ENCODE measurements around the gene LMTK2.

Gene LMTK2

DNA sequence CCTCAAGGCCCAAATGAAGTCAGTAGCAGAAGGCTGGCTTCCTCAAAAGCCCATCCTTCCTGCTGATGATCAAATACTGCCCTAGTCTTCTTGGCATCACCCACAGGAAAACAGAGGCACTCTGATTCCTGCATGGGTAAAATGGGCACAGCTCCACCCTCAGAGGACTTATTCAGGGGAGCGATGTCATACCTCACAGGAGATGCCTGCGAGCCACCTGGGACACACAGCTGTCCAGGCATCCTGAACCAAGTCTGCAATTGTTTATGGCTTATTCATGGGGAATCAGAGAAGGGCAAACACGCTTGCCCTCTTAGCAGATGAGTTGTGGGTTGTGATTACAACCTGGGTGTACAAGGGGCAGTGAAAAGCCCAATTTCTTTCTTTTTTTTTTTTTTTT is 22.0 kb upstream of the LMTK2 start:
- H3K4me3 ChIP-seq (ENCODE audit: low read depth, low read length): no peak overlapping the region
- DNase-seq (ENCODE audit: low read depth, low spot score): no peak
- TF ChIP-seq, protein P1, sequence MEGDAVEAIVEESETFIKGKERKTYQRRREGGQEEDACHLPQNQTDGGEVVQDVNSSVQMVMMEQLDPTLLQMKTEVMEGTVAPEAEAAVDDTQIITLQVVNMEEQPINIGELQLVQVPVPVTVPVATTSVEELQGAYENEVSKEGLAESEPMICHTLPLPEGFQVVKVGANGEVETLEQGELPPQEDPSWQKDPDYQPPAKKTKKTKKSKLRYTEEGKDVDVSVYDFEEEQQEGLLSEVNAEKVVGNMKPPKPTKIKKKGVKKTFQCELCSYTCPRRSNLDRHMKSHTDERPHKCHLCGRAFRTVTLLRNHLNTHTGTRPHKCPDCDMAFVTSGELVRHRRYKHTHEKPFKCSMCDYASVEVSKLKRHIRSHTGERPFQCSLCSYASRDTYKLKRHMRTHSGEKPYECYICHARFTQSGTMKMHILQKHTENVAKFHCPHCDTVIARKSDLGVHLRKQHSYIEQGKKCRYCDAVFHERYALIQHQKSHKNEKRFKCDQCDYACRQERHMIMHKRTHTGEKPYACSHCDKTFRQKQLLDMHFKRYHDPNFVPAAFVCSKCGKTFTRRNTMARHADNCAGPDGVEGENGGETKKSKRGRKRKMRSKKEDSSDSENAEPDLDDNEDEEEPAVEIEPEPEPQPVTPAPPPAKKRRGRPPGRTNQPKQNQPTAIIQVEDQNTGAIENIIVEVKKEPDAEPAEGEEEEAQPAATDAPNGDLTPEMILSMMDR (IDR thresholded peaks at IDR 0.05; ENCODE audit: low read depth, low read length): no peak
- in situ Hi-C loops (cut with HindIII; ENCODE audit: low sequenced_read_pairs): no loop called here

DNA sequence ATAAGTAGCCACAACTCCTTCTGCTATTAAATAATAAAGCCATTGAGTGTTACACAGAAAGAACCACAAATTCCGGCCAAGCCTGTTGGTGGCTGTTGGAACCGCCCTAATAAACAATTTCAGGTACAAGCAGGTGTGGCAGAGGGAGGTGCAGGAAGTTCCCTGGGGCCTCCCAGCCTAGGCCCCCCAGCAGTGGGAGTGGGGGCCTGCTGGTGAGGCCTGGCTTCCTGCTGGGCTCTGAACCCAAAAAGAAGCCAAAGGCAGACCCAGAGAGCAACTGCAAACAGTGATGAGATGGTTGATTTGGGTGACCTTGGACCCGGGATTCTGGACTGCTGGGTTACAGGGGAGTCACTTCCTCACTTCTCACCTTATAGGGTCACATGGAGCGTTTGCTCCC is 21.0 kb upstream of the LMTK2 start:
- DNase-seq (ENCODE audit: low read depth, low spot score): no peak
- in situ Hi-C loops (cut with HindIII; ENCODE audit: low sequenced_read_pairs): no loop called here
- TF ChIP-seq, protein P1 (IDR thresholded peaks at IDR 0.05; ENCODE audit: low read depth, low read length): no peak
- no peak overlapping the region for H3K4me3 ChIP-seq (ENCODE audit: low read depth, low read length)

GRCh38 chr7:98086281-98086718 is 20.4 kb upstream of the LMTK2 start:
- DNase-seq (ENCODE audit: low read depth, low spot score): no peak
- TF ChIP-seq, protein P1 (IDR thresholded peaks at IDR 0.05; ENCODE audit: low read depth, low read length): no peak
- in situ Hi-C loops (cut with HindIII; ENCODE audit: low sequenced_read_pairs): no loop called here
- H3K4me3 ChIP-seq (ENCODE audit: low read depth, low read length): no peak overlapping the region

DNA sequence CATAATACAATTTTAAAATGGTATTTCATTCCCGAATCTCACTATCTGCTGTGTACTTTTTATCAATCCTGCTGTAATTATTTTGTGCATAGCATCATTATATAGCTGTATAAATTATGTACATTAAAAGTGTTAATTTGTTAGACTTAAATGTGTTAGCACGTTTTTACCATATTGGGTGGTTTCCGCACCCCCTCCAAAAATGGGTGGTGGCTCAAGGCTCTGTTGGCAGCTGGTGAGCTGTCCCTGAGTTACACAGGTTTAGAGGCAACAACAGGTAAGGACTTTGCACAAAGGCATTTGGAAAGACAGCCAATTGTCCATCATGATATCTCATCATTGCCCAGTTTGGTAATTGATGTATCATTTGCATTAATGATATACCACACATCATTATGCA is 18.6 kb upstream of the LMTK2 start:
- no peak overlapping the region for H3K4me3 ChIP-seq (ENCODE audit: low read depth, low read length)
- in situ Hi-C loops (cut with HindIII; ENCODE audit: low sequenced_read_pairs): no loop called here
- DNase-seq (ENCODE audit: low read depth, low spot score): no peak
- TF ChIP-seq, protein P1 (IDR thresholded peaks at IDR 0.05; ENCODE audit: low read depth, low read length): no peak

- in situ Hi-C loops (cut with HindIII; ENCODE audit: low sequenced_read_pairs): no loop called here
- TF ChIP-seq, protein P1 (IDR thresholded peaks at IDR 0.05; ENCODE audit: low read depth, low read length): no peak
- DNase-seq (ENCODE audit: low read depth, low spot score): no peak
- H3K4me3 ChIP-seq (ENCODE audit: low read depth, low read length): no peak overlapping the region
Observed at GRCh38 chr7:98090116-98090515, 16.5 kb upstream of the LMTK2 start.

DNA sequence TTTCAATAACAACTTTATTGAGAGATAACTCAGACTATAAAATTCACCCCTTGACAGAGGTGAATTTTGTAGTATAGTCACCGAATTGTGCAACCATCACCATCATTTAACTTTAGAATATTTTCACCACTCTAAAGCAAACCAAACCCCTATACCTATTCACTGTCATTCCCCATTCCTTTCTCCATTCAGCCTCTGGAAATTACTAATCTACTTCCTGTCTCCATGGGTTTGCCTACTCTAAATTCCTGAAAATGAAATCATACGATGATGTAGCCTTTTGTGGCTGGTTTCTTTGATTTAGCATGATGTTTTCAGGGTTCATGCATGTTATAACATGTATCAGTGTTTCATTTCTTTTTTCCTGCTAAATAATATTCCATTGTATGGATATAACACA is 15.6 kb upstream of the LMTK2 start:
- H3K4me3 ChIP-seq (ENCODE audit: low read depth, low read length): no peak overlapping the region
- TF ChIP-seq, protein P1 (IDR thresholded peaks at IDR 0.05; ENCODE audit: low read depth, low read length): no peak
- in situ Hi-C loops (cut with HindIII; ENCODE audit: low sequenced_read_pairs): no loop called here
- DNase-seq (ENCODE audit: low read depth, low spot score): no peak

DNA sequence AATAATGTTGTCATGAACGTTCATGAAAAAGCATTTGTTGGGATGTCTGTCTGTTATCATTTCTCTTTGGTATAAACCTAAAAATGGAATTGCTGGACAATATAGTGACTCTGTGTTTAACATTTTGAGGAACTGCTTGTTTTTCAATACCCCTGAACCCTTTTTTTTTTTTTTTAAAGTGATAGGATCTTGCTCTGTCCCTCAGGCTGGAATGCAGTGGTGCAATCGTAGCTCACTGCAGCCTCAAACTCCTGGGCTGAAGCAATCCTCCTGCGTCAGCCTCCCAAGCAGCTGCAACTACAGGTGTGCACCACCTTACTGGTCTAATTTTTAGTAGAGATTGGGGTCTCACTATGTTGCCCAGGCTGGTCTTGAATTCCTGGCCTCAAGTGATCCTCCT is 15.1 kb upstream of the LMTK2 start:
- no peak overlapping the region for H3K4me3 ChIP-seq (ENCODE audit: low read depth, low read length)
- DNase-seq (ENCODE audit: low read depth, low spot score): no peak
- TF ChIP-seq, protein P1 (IDR thresholded peaks at IDR 0.05; ENCODE audit: low read depth, low read length): no peak
- in situ Hi-C loops (cut with HindIII; ENCODE audit: low sequenced_read_pairs): no loop called here
